K562 (cell line): ENCODE data around the gene TOMM40L. TPM values are rescaled to one million over a fixed set of nuclear protein-coding genes. Genes with fewer than 3 reads are reported as not detected.

Experiments
- CREBBP ChIP-seq: IDR thresholded peaks from one replicate; pipeline ENCODE4 v1.6.1; 2012; ENCODE audit warnings: low read depth, mild to moderate bottlenecking, control low read depth, inconsistent platforms, low read length
- DPF2 ChIP-seq: fragments of 450-650 bp; IDR thresholded peaks from 2 replicates; pipeline ENCODE4 v1.6.1; 2016
- NR2F6 ChIP-seq: fragments of 450-650 bp; formaldehyde crosslinking; IDR thresholded peaks from 2 replicates; pipeline ENCODE4 v1.4.0; 2020; ENCODE audit warnings: mild to moderate bottlenecking
- SAFB2 ChIP-seq: fragments of 200-400 bp; formaldehyde crosslinking; IDR thresholded peaks from 2 replicates; pipeline ENCODE4 v1.6.1; 2018; ENCODE audit warnings: borderline replicate concordance, low read length, low read depth, moderate library complexity; ENCODE audit not compliant: severe bottlenecking
- THRAP3 ChIP-seq: fragments of 450-650 bp; IDR thresholded peaks from 2 replicates; pipeline ENCODE4 v1.6.1; 2016; ENCODE audit warnings: mild to moderate bottlenecking, inconsistent platforms, borderline replicate concordance
- U2AF1 ChIP-seq: fragments of 200-400 bp; formaldehyde crosslinking; optimal IDR thresholded peaks from 2 replicates; pipeline ENCODE3; 2017; ENCODE audit warnings: mild to moderate bottlenecking, low read depth, low read length, moderate library complexity
- polyA plus RNA-seq, 8 experiments: library from polyadenylated mRNA; depleted of rRNA in 4 of 8; stranded (reverse) in 5 of 8; unstranded in 3 of 8; fragments of >200 nt; fragmentation: Nextera tagmentation in 2 of 8; fragmentation: Illumina TruSeq in 1 of 8; extraction: Ambion mirVana in 2 of 8; extraction: Trizol in 1 of 8; gene quantifications; 2 replicates each; pipeline versions ENCODE4 v1.2.1 to v1.2.3, GENCODE V29; 2011 to 2014; ENCODE audit warnings: inconsistent platforms in 1 of 8, missing spikeins in 1 of 8
- total RNA-seq, 7 experiments: library from RNA; depleted of rRNA in 6 of 7; stranded (reverse); fragments of >200 nt in 6 of 7; fragmentation: Illumina TruSeq in 2 of 7; extraction: Trizol in 2 of 7; gene quantifications; 2 replicates each; pipeline versions ENCODE4 v1.2.1 to v1.2.3, GENCODE V29; 2011 to 2021; ENCODE audit warnings: low replicate concordance in 1 of 7
- TF ChIP-seq, protein P1 (sequence below): fragments of 250-450 bp; sonication (Bioruptor Pico); IDR thresholded peaks from 2 replicates; pipeline ENCODE4 v1.4.0; 2020
- TF ChIP-seq, protein P2 (sequence below): sonication (generic); formaldehyde crosslinking; IDR thresholded peaks from 2 replicates; pipeline ENCODE4 v1.8.0; 2023; ENCODE audit warnings: missing genetic modification reagents, mild to moderate bottlenecking, borderline replicate concordance
- TF ChIP-seq, protein P3 (sequence below): fragments of 450-650 bp; formaldehyde crosslinking; IDR thresholded peaks from 2 replicates; pipeline ENCODE4 v1.4.0; 2020; ENCODE audit warnings: mild to moderate bottlenecking, moderate library complexity
- TF ChIP-seq, protein P4 (sequence below): sonication (generic); formaldehyde crosslinking; IDR thresholded peaks from 2 replicates; pipeline ENCODE4 v1.8.1; 2023; ENCODE audit warnings: mild to moderate bottlenecking, missing genetic modification reagents

The TOMM40L gene
- total and polyA plus RNA-seq, 9 of the 15 experiments (the other 6 are each of a cell fraction or from before 2014, with no cell fraction given) = 9.6 to 33.6 (median 25.2) TPM

DNA sequence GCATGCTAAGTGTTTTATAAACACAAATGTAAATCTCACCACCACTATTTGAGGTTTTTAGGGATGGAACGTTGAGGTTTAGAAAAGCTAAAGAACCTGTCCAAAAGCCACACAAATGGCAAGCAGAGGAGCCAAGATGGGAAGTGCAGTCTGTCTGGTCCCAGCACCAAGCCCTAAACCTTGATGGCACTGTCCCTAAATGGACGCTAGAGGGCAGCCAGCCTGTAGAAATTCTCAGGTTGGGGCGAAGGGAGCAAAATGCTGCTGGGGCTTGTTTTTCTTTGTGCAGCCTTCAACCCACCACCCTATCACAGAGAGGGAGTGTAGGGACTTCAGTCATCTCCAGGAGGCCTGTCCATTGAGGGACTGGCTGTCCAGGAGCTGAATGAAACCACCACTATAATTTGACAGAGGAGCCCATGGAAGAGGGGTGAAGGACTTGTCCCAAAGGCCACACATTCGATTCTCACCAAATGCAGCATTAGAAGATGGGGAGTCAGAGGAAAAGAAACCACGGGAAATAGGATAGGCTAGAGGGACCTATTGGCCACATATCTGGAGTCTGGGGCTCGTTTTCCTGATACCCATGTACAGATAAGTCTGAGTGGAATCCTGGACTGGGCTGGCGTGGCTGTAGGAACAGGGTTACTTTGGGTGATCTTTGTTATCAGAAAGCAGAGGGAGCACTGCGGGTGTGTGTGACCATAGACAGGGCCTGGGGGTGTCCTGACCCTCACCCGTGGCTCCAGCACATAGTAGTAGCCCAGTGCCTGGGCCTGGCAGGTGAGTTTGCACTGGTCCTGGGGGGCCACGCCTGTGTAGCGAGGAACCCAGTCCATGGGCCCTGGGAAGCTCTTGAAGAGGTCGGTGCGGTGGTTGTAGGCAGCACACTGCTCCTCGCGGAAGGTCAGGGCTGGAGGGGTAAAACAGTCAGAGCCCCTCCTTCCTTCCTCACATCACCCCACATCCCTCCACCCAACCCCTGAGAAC, 33.1 kb upstream of the TOMM40L start (continued):
- TF ChIP-seq, protein P1, sequence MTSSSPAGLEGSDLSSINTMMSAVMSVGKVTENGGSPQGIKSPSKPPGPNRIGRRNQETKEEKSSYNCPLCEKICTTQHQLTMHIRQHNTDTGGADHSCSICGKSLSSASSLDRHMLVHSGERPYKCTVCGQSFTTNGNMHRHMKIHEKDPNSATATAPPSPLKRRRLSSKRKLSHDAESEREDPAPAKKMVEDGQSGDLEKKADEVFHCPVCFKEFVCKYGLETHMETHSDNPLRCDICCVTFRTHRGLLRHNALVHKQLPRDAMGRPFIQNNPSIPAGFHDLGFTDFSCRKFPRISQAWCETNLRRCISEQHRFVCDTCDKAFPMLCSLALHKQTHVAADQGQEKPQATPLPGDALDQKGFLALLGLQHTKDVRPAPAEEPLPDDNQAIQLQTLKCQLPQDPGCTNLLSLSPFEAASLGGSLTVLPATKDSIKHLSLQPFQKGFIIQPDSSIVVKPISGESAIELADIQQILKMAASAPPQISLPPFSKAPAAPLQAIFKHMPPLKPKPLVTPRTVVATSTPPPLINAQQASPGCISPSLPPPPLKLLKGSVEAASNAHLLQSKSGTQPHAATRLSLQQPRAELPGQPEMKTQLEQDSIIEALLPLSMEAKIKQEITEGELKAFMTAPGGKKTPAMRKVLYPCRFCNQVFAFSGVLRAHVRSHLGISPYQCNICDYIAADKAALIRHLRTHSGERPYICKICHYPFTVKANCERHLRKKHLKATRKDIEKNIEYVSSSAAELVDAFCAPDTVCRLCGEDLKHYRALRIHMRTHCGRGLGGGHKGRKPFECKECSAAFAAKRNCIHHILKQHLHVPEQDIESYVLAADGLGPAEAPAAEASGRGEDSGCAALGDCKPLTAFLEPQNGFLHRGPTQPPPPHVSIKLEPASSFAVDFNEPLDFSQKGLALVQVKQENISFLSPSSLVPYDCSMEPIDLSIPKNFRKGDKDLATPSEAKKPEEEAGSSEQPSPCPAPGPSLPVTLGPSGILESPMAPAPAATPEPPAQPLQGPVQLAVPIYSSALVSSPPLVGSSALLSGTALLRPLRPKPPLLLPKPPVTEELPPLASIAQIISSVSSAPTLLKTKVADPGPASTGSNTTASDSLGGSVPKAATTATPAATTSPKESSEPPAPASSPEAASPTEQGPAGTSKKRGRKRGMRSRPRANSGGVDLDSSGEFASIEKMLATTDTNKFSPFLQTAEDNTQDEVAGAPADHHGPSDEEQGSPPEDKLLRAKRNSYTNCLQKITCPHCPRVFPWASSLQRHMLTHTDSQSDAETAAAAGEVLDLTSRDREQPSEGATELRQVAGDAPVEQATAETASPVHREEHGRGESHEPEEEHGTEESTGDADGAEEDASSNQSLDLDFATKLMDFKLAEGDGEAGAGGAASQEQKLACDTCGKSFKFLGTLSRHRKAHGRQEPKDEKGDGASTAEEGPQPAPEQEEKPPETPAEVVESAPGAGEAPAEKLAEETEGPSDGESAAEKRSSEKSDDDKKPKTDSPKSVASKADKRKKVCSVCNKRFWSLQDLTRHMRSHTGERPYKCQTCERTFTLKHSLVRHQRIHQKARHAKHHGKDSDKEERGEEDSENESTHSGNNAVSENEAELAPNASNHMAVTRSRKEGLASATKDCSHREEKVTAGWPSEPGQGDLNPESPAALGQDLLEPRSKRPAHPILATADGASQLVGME (CRISPR knock-in tag) = no peak
- TF ChIP-seq, protein P2, sequence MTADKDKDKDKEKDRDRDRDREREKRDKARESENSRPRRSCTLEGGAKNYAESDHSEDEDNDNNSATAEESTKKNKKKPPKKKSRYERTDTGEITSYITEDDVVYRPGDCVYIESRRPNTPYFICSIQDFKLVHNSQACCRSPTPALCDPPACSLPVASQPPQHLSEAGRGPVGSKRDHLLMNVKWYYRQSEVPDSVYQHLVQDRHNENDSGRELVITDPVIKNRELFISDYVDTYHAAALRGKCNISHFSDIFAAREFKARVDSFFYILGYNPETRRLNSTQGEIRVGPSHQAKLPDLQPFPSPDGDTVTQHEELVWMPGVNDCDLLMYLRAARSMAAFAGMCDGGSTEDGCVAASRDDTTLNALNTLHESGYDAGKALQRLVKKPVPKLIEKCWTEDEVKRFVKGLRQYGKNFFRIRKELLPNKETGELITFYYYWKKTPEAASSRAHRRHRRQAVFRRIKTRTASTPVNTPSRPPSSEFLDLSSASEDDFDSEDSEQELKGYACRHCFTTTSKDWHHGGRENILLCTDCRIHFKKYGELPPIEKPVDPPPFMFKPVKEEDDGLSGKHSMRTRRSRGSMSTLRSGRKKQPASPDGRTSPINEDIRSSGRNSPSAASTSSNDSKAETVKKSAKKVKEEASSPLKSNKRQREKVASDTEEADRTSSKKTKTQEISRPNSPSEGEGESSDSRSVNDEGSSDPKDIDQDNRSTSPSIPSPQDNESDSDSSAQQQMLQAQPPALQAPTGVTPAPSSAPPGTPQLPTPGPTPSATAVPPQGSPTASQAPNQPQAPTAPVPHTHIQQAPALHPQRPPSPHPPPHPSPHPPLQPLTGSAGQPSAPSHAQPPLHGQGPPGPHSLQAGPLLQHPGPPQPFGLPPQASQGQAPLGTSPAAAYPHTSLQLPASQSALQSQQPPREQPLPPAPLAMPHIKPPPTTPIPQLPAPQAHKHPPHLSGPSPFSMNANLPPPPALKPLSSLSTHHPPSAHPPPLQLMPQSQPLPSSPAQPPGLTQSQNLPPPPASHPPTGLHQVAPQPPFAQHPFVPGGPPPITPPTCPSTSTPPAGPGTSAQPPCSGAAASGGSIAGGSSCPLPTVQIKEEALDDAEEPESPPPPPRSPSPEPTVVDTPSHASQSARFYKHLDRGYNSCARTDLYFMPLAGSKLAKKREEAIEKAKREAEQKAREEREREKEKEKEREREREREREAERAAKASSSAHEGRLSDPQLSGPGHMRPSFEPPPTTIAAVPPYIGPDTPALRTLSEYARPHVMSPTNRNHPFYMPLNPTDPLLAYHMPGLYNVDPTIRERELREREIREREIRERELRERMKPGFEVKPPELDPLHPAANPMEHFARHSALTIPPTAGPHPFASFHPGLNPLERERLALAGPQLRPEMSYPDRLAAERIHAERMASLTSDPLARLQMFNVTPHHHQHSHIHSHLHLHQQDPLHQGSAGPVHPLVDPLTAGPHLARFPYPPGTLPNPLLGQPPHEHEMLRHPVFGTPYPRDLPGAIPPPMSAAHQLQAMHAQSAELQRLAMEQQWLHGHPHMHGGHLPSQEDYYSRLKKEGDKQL = no peak
- TF ChIP-seq, protein P3, sequence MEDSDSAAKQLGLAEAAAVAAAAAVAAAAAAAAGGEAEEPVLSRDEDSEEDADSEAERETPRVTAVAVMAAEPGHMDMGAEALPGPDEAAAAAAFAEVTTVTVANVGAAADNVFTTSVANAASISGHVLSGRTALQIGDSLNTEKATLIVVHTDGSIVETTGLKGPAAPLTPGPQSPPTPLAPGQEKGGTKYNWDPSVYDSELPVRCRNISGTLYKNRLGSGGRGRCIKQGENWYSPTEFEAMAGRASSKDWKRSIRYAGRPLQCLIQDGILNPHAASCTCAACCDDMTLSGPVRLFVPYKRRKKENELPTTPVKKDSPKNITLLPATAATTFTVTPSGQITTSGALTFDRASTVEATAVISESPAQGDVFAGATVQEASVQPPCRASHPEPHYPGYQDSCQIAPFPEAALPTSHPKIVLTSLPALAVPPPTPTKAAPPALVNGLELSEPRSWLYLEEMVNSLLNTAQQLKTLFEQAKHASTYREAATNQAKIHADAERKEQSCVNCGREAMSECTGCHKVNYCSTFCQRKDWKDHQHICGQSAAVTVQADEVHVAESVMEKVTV (CRISPR knock-in tag) = peak; percentile 40; the same call in 1 of the 2 replicates
- TF ChIP-seq SAFB2 = no peak
- no peak for TF ChIP-seq CREBBP
- no peak for TF ChIP-seq THRAP3
- TF ChIP-seq, protein P4, sequence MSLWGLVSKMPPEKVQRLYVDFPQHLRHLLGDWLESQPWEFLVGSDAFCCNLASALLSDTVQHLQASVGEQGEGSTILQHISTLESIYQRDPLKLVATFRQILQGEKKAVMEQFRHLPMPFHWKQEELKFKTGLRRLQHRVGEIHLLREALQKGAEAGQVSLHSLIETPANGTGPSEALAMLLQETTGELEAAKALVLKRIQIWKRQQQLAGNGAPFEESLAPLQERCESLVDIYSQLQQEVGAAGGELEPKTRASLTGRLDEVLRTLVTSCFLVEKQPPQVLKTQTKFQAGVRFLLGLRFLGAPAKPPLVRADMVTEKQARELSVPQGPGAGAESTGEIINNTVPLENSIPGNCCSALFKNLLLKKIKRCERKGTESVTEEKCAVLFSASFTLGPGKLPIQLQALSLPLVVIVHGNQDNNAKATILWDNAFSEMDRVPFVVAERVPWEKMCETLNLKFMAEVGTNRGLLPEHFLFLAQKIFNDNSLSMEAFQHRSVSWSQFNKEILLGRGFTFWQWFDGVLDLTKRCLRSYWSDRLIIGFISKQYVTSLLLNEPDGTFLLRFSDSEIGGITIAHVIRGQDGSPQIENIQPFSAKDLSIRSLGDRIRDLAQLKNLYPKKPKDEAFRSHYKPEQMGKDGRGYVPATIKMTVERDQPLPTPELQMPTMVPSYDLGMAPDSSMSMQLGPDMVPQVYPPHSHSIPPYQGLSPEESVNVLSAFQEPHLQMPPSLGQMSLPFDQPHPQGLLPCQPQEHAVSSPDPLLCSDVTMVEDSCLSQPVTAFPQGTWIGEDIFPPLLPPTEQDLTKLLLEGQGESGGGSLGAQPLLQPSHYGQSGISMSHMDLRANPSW (CRISPR knock-in tag) = no peak
- no peak for TF ChIP-seq NR2F6 (CRISPR knock-in tag)
- TF ChIP-seq DPF2 = no peak
- TF ChIP-seq U2AF1 = no peak
